Measurements from ENCODE around the gene MLLT10. TPM values are rescaled to one million over a fixed set of nuclear protein-coding genes. Genes with fewer than 3 reads are reported as not detected.
"Not testable (repeated sequence)": the region's sequence is repeated elsewhere in the genome, so short reads cannot be mapped to it uniquely, and the experiment has no call there.

Gene MLLT10
- total and polyA plus RNA-seq, 2 experiments from 2014 or later: 16.8 to 34.9 TPM

DNA sequence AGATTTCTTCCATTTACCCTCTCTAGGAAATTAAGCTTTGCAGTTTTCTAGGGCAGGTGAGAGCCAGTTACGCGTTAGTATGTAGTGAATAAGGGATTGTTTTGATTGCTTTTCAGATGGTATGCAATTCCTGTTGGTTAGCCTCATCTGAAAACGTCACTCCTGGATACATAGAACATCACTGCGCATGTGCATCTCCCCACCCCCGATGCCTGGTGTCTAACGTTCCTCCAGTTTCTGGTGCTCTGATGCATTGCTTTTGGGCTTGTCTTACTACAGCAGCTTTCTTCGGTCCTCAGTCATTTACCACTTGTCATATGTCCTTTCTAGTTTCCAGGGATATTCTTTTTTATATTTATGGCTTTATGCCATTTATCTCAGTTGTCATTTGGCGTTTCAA lies 22.5 kb downstream of the MLLT10 start:
- H3K36me3 ChIP-seq (replicated peaks; ENCODE audit: insufficient read depth, low read depth): no peaks in the 10 kb centered on the region
- no peak for DNase-seq (ENCODE audit: low spot score)
- no peak for TF ChIP-seq EZH2phosphoT487 (IDR thresholded peaks at IDR 0.05; ENCODE audit: low read depth, severe bottlenecking, unreplicated experiment)
- TF ChIP-seq CTCF (IDR thresholded peaks at IDR 0.05; ENCODE audit: poor library complexity): no peak
- TF ChIP-seq EZH2 (IDR thresholded peaks at IDR 0.05; ENCODE audit: borderline replicate concordance): no peak

GRCh38 chr10:21558984-21559383 lies 25.0 kb downstream of the MLLT10 start:
- WGBS (ENCODE audit: low lambda C conversion rate, missing lambda C conversion rate): 97% methylated on average over 7 of the region's 7 CpGs
- not testable (repeated sequence) for H3K36me3 ChIP-seq (replicated peaks; ENCODE audit: insufficient read depth, low read depth); H3K4me1 ChIP-seq (ENCODE audit: insufficient read depth); H3K4me3 ChIP-seq; H3K4me2 ChIP-seq; H3K9me2 ChIP-seq (replicated peaks; ENCODE audit: insufficient read depth); H3K27me3 ChIP-seq; H2AFZ ChIP-seq; DNase-seq (ENCODE audit: low spot score); H3K27ac ChIP-seq; H3K9me3 ChIP-seq (ENCODE audit: low read depth)
- H4K20me1 ChIP-seq (ENCODE audit: insufficient read depth, poor library complexity, severe bottlenecking): peaks cover 15% of the 10 kb centered on the region
- peaks cover 98% of the 10 kb centered on the region for H3K79me2 ChIP-seq

More for the DNA sequence above, 22.5 kb downstream of the MLLT10 start:
- Histone ChIP-seq H3K4me1 (ENCODE audit: insufficient read depth) (no peaks in the 10 kb centered on the region), H2AFZ (no peak overlapping the region), H3K9me3 (ENCODE audit: low read depth) (no peaks in the 10 kb centered on the region), H4K20me1 (ENCODE audit: insufficient read depth, poor library complexity, severe bottlenecking) (peaks cover under 1% of the 10 kb centered on the region), H3K9me2 (replicated peaks; ENCODE audit: insufficient read depth) (no peaks in the 10 kb centered on the region), H3K79me2 (peaks cover 95% of the 10 kb centered on the region), H3K27me3 (no peaks in the 10 kb centered on the region), H3K4me2 (no peak overlapping the region), H3K4me3 (no peak overlapping the region), H3K27ac (no peak overlapping the region)
- WGBS (ENCODE audit: low lambda C conversion rate, missing lambda C conversion rate): 88% methylated on average over 8 of the region's 8 CpGs

- no peak for TF ChIP-seq CTCF (IDR thresholded peaks at IDR 0.05; ENCODE audit: poor library complexity)
- TF ChIP-seq EZH2 (IDR thresholded peaks at IDR 0.05; ENCODE audit: borderline replicate concordance): no peak
- TF ChIP-seq EZH2phosphoT487 (IDR thresholded peaks at IDR 0.05; ENCODE audit: low read depth, severe bottlenecking, unreplicated experiment): no peak
- Histone ChIP-seq H4K20me1 (ENCODE audit: insufficient read depth, poor library complexity, severe bottlenecking) (peaks cover 28% of the 10 kb centered on the region), H2AFZ (no peak overlapping the region), H3K36me3 (replicated peaks; ENCODE audit: insufficient read depth, low read depth) (no peaks in the 10 kb centered on the region), H3K4me1 (ENCODE audit: insufficient read depth) (no peaks in the 10 kb centered on the region), H3K9me3 (ENCODE audit: low read depth) (no peaks in the 10 kb centered on the region), H3K27ac (no peak overlapping the region), H3K4me2 (no peak overlapping the region), H3K9me2 (replicated peaks; ENCODE audit: insufficient read depth) (no peaks in the 10 kb centered on the region), H3K79me2 (peaks cover 97% of the 10 kb centered on the region), H3K27me3 (no peaks in the 10 kb centered on the region), H3K4me3 (no peak overlapping the region)
- 82% methylated on average over 3 of the region's 3 CpGs for WGBS (ENCODE audit: low lambda C conversion rate, missing lambda C conversion rate)
- no peak for DNase-seq (ENCODE audit: low spot score)
Observed at GRCh38 chr10:21570761-21571521, 36.9 kb downstream of the MLLT10 start.

DNA sequence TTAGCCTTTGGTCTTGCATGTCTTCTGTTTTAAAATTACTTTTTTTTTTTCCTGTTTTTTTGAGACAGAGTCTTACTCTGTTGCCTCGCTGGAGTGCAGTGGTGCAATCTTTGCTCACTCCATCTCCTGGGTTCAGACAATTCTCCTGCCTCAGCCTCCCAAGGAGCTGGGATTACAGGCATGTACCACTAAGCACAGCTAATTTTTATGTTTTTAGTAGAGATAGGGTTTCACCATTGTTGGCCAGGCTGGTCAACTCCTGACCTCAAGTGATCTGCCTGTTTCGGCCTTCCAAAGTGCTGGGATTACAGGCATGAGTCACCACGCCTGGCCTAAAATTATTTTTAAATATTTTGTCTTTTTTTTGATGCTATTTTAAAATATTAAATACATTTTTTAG lies 38.5 kb downstream of the MLLT10 start:
- H3K36me3 ChIP-seq (replicated peaks; ENCODE audit: insufficient read depth, low read depth): no peaks in the 10 kb centered on the region
- no peaks in the 10 kb centered on the region for H3K9me3 ChIP-seq (ENCODE audit: low read depth)
- no peak overlapping the region for H3K4me3 ChIP-seq
- no peaks in the 10 kb centered on the region for H3K9me2 ChIP-seq (replicated peaks; ENCODE audit: insufficient read depth)
- TF ChIP-seq CTCF (IDR thresholded peaks at IDR 0.05; ENCODE audit: poor library complexity) (no peak), EZH2phosphoT487 (IDR thresholded peaks at IDR 0.05; ENCODE audit: low read depth, severe bottlenecking, unreplicated experiment) (no peak), EZH2 (IDR thresholded peaks at IDR 0.05; ENCODE audit: borderline replicate concordance) (no peak)
- peaks cover 95% of the 10 kb centered on the region for H3K79me2 ChIP-seq
- peaks cover 24% of the 10 kb centered on the region for H4K20me1 ChIP-seq (ENCODE audit: insufficient read depth, poor library complexity, severe bottlenecking)
- H3K27me3 ChIP-seq: no peaks in the 10 kb centered on the region
- H3K27ac ChIP-seq: no peak overlapping the region
- no peak for DNase-seq (ENCODE audit: low spot score)
- H2AFZ ChIP-seq: no peak overlapping the region
- H3K4me2 ChIP-seq: no peak overlapping the region
- no peaks in the 10 kb centered on the region for H3K4me1 ChIP-seq (ENCODE audit: insufficient read depth)
- WGBS (ENCODE audit: low lambda C conversion rate, missing lambda C conversion rate): 73% methylated on average over 3 of the region's 3 CpGs

- H2AFZ ChIP-seq; H3K4me3 ChIP-seq; H3K9me3 ChIP-seq (ENCODE audit: low read depth); H3K9me2 ChIP-seq (replicated peaks; ENCODE audit: insufficient read depth); H3K27ac ChIP-seq; H3K27me3 ChIP-seq; H3K36me3 ChIP-seq (replicated peaks; ENCODE audit: insufficient read depth, low read depth); H3K4me2 ChIP-seq; DNase-seq (ENCODE audit: low spot score); H3K4me1 ChIP-seq (ENCODE audit: insufficient read depth): not testable (repeated sequence)
- peaks cover 95% of the 10 kb centered on the region for H3K79me2 ChIP-seq
- WGBS (ENCODE audit: low lambda C conversion rate, missing lambda C conversion rate): 98% methylated on average over 2 of the region's 2 CpGs
- H4K20me1 ChIP-seq (ENCODE audit: insufficient read depth, poor library complexity, severe bottlenecking): peaks cover 25% of the 10 kb centered on the region
Observed at GRCh38 chr10:21574514-21574913, 40.5 kb downstream of the MLLT10 start.

All from hepatocyte (in vitro differentiated cells).